ENCODE measurements around the gene PLIN5. TPM values are rescaled to one million over a fixed set of nuclear protein-coding genes. Genes with fewer than 3 reads are reported as not detected.
"Not testable (repeated sequence)": the region's sequence is repeated elsewhere in the genome, so short reads cannot be mapped to it uniquely, and the experiment has no call there.

The PLIN5 gene
- total RNA-seq, 4 donors from 2014 or later: 12.0 to 26.7 (median 19.1) TPM

DNA sequence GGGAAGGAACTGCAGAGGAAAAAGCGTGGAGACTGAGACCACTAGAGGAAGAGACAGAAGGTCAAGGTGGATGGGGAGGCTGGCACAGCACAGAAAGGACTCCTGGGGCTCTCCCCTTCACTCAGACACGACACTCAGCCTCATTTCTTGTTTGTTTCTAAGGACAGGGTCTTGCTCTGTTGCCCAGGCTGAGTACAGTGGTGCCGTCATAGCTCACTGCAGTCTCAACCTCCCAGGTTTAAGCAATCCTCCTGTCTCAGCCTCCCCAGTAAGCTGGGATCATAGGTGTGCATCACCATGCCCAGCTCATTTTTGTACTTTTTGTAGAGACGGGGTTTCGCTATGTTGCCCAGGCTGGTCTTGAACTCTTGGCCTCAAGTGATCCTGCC lies 35.9 kb upstream of the PLIN5 start:
- H3K36me3 ChIP-seq: no peaks in the 10 kb centered on the region
- DNase-seq (ENCODE audit: low spot score in 2 of 2): no peak
- H3K4me1 ChIP-seq: peaks cover 0 to 30% (median 7%) of the 10 kb centered on the region in 4 donors
- TF ChIP-seq POLR2A (IDR thresholded peaks at IDR 0.05) (no peak), EP300 (IDR thresholded peaks at IDR 0.05) (no peak)
- TF ChIP-seq, protein P1, sequence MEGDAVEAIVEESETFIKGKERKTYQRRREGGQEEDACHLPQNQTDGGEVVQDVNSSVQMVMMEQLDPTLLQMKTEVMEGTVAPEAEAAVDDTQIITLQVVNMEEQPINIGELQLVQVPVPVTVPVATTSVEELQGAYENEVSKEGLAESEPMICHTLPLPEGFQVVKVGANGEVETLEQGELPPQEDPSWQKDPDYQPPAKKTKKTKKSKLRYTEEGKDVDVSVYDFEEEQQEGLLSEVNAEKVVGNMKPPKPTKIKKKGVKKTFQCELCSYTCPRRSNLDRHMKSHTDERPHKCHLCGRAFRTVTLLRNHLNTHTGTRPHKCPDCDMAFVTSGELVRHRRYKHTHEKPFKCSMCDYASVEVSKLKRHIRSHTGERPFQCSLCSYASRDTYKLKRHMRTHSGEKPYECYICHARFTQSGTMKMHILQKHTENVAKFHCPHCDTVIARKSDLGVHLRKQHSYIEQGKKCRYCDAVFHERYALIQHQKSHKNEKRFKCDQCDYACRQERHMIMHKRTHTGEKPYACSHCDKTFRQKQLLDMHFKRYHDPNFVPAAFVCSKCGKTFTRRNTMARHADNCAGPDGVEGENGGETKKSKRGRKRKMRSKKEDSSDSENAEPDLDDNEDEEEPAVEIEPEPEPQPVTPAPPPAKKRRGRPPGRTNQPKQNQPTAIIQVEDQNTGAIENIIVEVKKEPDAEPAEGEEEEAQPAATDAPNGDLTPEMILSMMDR (IDR thresholded peaks at IDR 0.05): no peak
- H3K27ac ChIP-seq: no peak overlapping the region
- WGBS, 2 donors: 89 to 90% methylated on average over 5 of the region's 5 CpGs
- no peak overlapping the region for H3K4me3 ChIP-seq
- H3K9me3 ChIP-seq: no peaks in the 10 kb centered on the region
- peaks cover 0 to 26% of the 10 kb centered on the region in 2 donors for H3K27me3 ChIP-seq

DNA sequence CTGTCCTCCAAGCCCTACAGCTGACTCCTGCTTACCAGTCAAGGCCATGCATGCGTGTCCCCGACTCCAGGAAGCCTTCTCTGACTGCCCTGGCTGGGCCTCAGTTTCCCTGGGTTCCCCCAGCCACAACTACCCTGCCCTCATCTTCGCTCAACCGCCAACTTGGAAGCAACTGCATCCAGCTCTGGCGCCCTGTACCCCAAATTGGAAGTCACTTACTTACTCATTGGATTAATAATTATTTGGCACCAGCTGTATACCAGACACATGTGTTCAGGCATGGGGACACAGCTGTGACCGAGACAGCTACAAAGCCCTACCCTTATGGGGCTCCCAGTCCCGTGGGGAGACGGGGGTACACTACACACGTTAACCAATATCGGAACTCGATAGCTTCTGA lies 35.4 kb upstream of the PLIN5 start:
- Histone ChIP-seq H3K27ac (no peak overlapping the region), H3K4me1 (peaks cover 0 to 25% (median 5%) of the 10 kb centered on the region in 4 donors), H3K27me3 (peaks cover 0 to 21% of the 10 kb centered on the region in 2 donors), H3K36me3 (no peaks in the 10 kb centered on the region), H3K9me3 (no peaks in the 10 kb centered on the region), H3K4me3 (no peak overlapping the region)
- TF ChIP-seq EP300 (IDR thresholded peaks at IDR 0.05) (no peak), POLR2A (IDR thresholded peaks at IDR 0.05) (no peak)
- TF ChIP-seq, protein P1 (IDR thresholded peaks at IDR 0.05): no peak
- DNase-seq (ENCODE audit: low spot score in 2 of 2): no peak
- WGBS, 2 donors: 85 to 87% methylated on average over 11 of the region's 11 CpGs

DNA sequence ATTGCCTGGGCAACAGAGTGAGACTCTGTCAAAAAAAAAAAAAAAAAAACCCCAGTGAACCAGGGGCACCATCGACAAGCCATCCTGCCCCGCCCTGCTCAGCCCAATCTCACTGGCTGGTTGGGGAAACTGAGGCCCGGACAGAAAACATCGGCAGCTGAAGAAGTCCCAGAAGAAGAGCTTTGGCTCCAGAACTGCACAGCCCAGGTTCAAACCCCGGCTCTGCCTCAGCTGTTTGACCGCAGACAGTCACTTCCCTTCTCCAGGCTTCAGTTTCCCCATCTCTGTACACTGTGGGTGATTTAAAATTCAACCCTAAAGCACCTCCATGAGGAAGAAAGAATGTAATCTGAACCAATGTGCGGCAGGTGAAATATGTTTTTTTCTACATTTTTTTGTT lies 33.9 kb upstream of the PLIN5 start:
- peaks cover 0 to 6% of the 10 kb centered on the region in 2 donors for H3K27me3 ChIP-seq
- H3K9me3 ChIP-seq: no peaks in the 10 kb centered on the region
- TF ChIP-seq, protein P1 (IDR thresholded peaks at IDR 0.05): no peak
- TF ChIP-seq POLR2A (IDR thresholded peaks at IDR 0.05) (no peak), EP300 (IDR thresholded peaks at IDR 0.05) (no peak)
- no peak overlapping the region for H3K4me3 ChIP-seq
- WGBS, 2 donors: 78 to 81% methylated on average over 7 of the region's 7 CpGs
- no peak for DNase-seq (ENCODE audit: low spot score in 2 of 2)
- no peak overlapping the region for H3K27ac ChIP-seq
- no peaks in the 10 kb centered on the region for H3K36me3 ChIP-seq
- H3K4me1 ChIP-seq: peaks cover 0 to 15% (median 0%) of the 10 kb centered on the region in 4 donors

DNA sequence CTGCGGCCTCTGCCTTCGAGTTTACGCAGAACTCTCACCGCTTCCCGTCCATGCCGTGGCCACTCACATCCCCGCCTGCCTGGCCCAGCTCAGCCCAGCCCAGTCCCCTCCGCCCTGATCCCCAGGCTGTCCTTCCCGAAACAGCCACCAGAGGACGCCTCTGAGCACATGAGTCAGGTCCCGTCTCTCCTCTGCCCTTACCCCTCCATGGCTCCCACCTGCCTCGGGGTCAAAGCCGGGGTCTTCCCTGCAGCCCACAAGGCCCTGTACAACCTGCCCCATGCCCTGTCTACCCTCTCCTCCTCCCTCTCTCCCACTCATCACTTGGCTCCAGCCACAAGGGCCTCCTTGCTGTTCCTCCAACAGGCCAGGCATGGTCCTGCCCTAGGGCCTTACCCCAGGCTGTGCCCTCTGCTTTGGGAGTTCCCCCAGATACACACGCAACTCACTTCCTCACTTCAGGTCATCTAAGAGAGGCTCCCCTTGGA lies 32.6 kb upstream of the PLIN5 start:
- no peak overlapping the region for H3K27ac ChIP-seq
- H3K9me3 ChIP-seq: no peaks in the 10 kb centered on the region
- TF ChIP-seq, protein P1 (IDR thresholded peaks at IDR 0.05): peak; percentile 51 to 86 (median 72)
- TF ChIP-seq EP300 (IDR thresholded peaks at IDR 0.05): no peak
- H3K4me1 ChIP-seq: peaks cover 0 to 15% (median 0%) of the 10 kb centered on the region in 4 donors
- no peaks in the 10 kb centered on the region for H3K36me3 ChIP-seq
- no peak overlapping the region for H3K4me3 ChIP-seq
- WGBS, 2 donors: 39 to 45% methylated on average over 14 of the region's 14 CpGs
- H3K27me3 ChIP-seq: no peaks in the 10 kb centered on the region
- peak; percentile 37 to 74 for DNase-seq (ENCODE audit: low spot score in 2 of 2)

DNA sequence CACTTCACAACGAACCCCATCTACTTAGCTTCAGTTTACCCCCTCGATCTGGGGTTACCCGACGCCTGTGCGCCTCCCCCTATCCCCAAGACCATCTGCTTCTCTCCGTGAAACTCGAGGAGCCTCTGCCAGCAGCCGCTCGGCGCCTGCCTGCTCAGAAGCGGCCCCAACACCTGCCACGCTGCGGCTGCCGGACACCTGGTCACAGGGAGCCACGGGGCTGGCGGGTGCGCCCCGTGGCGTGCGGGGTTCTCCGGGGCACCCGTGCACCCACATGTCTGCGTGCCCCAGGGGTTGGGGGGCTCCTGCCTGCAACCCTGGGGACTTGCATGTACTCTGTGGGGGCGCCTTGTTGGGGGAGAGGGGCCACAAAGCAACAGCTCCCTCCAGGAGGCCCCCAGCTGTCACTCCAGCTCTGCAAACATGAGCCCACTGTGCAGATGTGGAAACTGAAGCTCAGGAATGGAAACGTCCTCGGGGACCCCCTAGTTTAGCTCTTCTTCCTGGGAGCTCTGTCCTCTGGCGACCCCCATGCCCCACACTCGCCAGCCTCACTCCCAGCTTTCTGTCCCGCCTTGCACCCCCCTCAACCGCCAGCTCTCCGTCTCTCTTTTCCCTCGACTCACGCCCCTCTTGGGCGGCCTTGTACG lies 31.5 kb upstream of the PLIN5 start:
- no peaks in the 10 kb centered on the region for H3K36me3 ChIP-seq
- H3K27me3 ChIP-seq: no peaks in the 10 kb centered on the region
- 87 to 89% methylated on average over 24 to 25 of the region's 35 CpGs for WGBS, 2 donors
- no peak overlapping the region for H3K4me3 ChIP-seq
- DNase-seq (ENCODE audit: low spot score in 2 of 2): no peak
- no peaks in the 10 kb centered on the region for H3K9me3 ChIP-seq
- TF ChIP-seq POLR2A (IDR thresholded peaks at IDR 0.05) (no peak), EP300 (IDR thresholded peaks at IDR 0.05) (no peak)
- TF ChIP-seq, protein P1 (IDR thresholded peaks at IDR 0.05): no peak
- peak overlapping the region in 1 of 4 donors; percentile 28 for H3K27ac ChIP-seq
- H3K4me1 ChIP-seq: peaks cover 0 to 14% (median 0%) of the 10 kb centered on the region in 4 donors

DNA sequence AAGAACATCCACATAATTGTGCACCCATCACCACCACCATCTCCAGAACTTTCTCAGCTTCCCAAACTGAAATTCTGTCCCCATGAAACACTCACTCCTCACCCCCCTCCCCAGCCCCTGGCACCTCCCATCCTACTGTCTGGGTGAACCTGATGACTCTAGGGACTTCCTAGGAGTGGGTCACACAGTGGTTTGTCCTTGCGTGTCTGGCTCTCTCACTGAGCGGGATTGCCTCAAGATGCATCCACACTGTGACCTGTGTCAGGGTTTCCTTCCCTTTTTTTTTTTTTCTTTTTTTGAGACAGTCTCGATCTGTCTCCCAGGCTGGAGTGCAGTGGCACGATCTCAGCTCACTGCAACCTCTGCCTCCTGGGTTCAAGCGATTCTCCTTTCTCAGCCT lies 28.5 kb upstream of the PLIN5 start:
- not testable (repeated sequence) for H3K27me3 ChIP-seq; H3K36me3 ChIP-seq; H3K9me3 ChIP-seq; DNase-seq (ENCODE audit: low spot score in 2 of 2); H3K4me3 ChIP-seq; H3K27ac ChIP-seq
- peaks cover 0 to 11% (median 0%) of the 10 kb centered on the region in 4 donors for H3K4me1 ChIP-seq
- 64 to 82% methylated on average over 5 of the region's 5 CpGs for WGBS, 2 donors

DNA sequence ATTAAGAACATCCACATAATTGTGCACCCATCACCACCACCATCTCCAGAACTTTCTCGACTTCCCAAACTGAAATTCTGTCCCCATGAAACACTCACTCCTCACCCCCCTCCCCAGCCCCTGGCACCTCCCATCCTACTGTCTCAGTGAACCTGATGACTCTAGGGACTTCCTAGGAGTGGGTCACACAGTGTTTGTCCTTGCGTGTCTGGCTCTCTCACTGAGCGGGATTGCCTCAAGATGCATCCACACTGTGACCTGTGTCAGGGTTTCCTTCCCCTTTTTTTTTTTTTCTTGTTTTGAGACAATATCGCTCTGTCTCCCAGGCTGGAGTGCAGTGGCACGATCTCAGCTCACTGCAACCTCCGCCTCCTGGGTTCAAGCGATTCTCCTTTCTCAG lies 27.1 kb upstream of the PLIN5 start:
- H3K4me3 ChIP-seq, H3K9me3 ChIP-seq: not testable (repeated sequence)
- 64 to 79% methylated on average over 7 of the region's 7 CpGs for WGBS, 2 donors

More for the DNA sequence above, 27.1 kb upstream of the PLIN5 start:
- DNase-seq (ENCODE audit: low spot score in 2 of 2); H3K27ac ChIP-seq; H3K27me3 ChIP-seq; H3K36me3 ChIP-seq; H3K4me1 ChIP-seq: not testable (repeated sequence)

Data from tibial nerve (tissue), 4 donors.